BJ (cell line): ENCODE measurements around the gene TMEM60. TPM values are rescaled to one million over a fixed set of nuclear protein-coding genes. Genes with fewer than 3 reads are reported as not detected.

ENCODE experiments used
- CTCF ChIA-PET: fragments of 350-600 bp; formaldehyde crosslinking; extraction: SDS; loops from one replicate; lab custom pipeline; 2021; ENCODE audit warnings: antibody characterized with exemption, inconsistent platforms; lab: Yijun Ruan, JAX
- POLR2A ChIA-PET: fragments of 300-600 bp; sonication (Branson Sonifier 250); formaldehyde crosslinking; extraction: SDS; loops from one replicate; lab custom pipeline; 2021; ENCODE audit warnings: antibody characterized with exemption; lab: Charles Lee
- DNase-seq: peaks from one replicate; pipeline ENCODE4 v3.0.0-alpha.2; 2011; ENCODE audit warnings: low read depth
- H3K27me3 ChIP-seq: 2 replicates; pipeline ENCODE4 v1.6.0; 2011; ENCODE audit warnings: low read length; ENCODE audit not compliant: control insufficient read depth, insufficient read depth
- H3K36me3 ChIP-seq: 2 replicates; pipeline ENCODE4 v1.5.1; 2011; ENCODE audit warnings: low read length; ENCODE audit not compliant: control insufficient read depth, insufficient read depth
- H3K4me3 ChIP-seq: 2 replicates; pipeline ENCODE4 v1.5.1; 2011; ENCODE audit warnings: low read depth, mild to moderate bottlenecking, control low read depth, low read length
- polyA plus RNA-seq: library from polyadenylated mRNA; depleted of rRNA; stranded (reverse); fragments of >200 nt; gene quantifications from 2 replicates; pipeline ENCODE4 v1.2.3, GENCODE V29; 2011
- TF ChIP-seq, protein P1 (sequence below): IDR thresholded peaks from 2 replicates; pipeline ENCODE4 v1.5.1; 2011; ENCODE audit warnings: low read depth, mild to moderate bottlenecking, control low read depth, inconsistent platforms, low read length, moderate library complexity; ENCODE audit not compliant: insufficient read depth

Gene TMEM60
- polyA plus RNA-seq, 1 experiment: 17.9 TPM

DNA sequence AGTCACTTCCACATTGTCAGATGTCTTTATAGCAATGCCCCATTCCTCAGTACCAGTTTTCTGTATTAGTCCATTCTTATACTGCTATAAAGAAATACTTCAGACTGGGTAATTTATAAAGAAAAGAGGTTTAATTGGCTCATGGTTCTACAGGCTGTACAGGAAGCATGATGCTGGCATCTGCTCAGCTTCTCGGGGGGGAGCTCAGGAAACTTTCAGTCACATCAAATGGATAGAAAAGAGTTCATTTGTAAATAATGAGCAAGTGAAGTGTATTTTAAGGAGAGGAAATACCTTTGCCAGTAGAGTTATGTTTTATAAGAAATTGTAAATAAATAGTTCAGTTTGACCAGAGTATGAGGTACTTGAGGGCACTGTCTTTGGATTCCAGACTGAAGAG, 50.5 kb downstream of the TMEM60 start:
- DNase-seq: no peak
- Histone ChIP-seq H3K36me3 (no peaks in the 10 kb centered on the region; the same call in none of the 2 replicates), H3K27me3 (no peaks in the 10 kb centered on the region), H3K4me3 (no peak overlapping the region)
- CTCF ChIA-PET: interaction anchor here (0.6 to 2.0 kb wide), 6 partner anchors 10 to 96 kb away, joined by 3 to 11 read pairs (median 4); partner anchors contain the start of genes PHTF2, RSBN1L and TMEM60
- POLR2A ChIA-PET: no interaction called here
- TF ChIP-seq, protein P1, sequence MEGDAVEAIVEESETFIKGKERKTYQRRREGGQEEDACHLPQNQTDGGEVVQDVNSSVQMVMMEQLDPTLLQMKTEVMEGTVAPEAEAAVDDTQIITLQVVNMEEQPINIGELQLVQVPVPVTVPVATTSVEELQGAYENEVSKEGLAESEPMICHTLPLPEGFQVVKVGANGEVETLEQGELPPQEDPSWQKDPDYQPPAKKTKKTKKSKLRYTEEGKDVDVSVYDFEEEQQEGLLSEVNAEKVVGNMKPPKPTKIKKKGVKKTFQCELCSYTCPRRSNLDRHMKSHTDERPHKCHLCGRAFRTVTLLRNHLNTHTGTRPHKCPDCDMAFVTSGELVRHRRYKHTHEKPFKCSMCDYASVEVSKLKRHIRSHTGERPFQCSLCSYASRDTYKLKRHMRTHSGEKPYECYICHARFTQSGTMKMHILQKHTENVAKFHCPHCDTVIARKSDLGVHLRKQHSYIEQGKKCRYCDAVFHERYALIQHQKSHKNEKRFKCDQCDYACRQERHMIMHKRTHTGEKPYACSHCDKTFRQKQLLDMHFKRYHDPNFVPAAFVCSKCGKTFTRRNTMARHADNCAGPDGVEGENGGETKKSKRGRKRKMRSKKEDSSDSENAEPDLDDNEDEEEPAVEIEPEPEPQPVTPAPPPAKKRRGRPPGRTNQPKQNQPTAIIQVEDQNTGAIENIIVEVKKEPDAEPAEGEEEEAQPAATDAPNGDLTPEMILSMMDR: no peak

- DNase-seq: no peak
- H3K27me3 ChIP-seq: no peaks in the 10 kb centered on the region
- ChIA-PET CTCF (interaction anchor here (0.6 to 2.0 kb wide), 4 partner anchors 10 to 101 kb away, joined by 4 to 11 read pairs (median 5); no protein-coding TSS in a partner anchor), POLR2A (no interaction called here)
- no peak overlapping the region for H3K4me3 ChIP-seq
- TF ChIP-seq, protein P1: no peak
- H3K36me3 ChIP-seq: no peaks in the 10 kb centered on the region; the same call in none of the 2 replicates
Measured at GRCh38 chr7:77747178-77747577, 51.1 kb downstream of the TMEM60 start.

DNA sequence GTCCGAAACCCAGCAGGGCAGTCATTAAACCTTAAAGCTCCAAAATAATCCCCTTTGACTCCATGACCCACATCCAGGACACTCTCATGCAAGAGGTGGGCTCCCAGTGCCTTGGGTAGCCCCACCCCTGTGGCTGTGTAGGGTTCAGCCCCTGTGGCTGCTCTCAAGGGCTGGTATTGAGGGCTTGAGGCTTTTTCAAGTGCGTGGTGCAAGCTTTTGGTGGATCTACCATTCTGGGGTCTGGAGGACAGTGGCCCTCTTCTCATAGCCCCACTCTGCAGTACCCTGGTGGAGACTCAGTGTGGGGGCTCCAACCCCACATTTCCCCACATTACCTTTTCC, 51.4 kb downstream of the TMEM60 start:
- Histone ChIP-seq H3K27me3 (no peaks in the 10 kb centered on the region), H3K4me3 (no peak overlapping the region), H3K36me3 (no peaks in the 10 kb centered on the region; the same call in none of the 2 replicates)
- ChIA-PET POLR2A (no interaction called here), CTCF (interaction anchor here (0.6 to 2.0 kb wide), 5 partner anchors 11 to 101 kb away, joined by 3 to 6 read pairs (median 4); no protein-coding TSS in a partner anchor)
- no peak for DNase-seq
- TF ChIP-seq, protein P1: no peak

DNA sequence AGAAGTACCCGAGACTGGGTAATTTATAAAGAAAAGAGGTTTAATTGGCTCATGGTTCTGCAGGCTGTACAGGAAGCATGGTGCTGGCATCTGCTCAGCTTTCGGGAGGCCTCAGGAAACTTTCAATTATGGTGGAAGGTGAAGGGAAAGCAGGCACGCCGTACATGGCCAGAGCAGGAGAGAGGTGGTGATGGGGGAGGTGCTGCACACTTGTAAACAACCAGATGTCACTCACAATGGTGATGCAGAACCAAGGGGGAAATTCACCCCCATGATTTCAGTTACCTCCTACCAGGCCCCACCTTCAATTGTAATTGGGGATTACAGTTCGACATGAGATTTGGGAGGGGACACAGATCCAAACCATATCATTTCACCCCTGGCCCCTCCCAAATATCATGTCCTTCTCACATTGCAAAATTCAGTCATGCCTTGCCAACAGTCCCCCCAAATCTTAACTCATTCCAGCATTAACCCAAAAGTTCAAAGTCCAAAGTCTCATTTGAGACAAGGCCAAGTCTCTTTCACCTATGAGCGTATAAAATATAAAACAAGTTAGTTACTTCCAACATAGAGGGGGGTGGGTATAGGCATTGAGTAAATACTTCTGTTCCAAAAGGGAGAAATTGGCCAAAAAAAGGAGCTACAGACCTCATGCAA, 51.9 kb downstream of the TMEM60 start:
- Histone ChIP-seq H3K4me3 (no peak overlapping the region), H3K36me3 (no peaks in the 10 kb centered on the region; the same call in none of the 2 replicates), H3K27me3 (no peaks in the 10 kb centered on the region)
- TF ChIP-seq, protein P1: no peak
- CTCF ChIA-PET: interaction anchor here (0.6 to 2.0 kb wide), 4 partner anchors 11 to 100 kb away, joined by 3 to 6 read pairs (median 4); no protein-coding TSS in a partner anchor
- POLR2A ChIA-PET: no interaction called here
- DNase-seq: no peak

- CTCF ChIA-PET: interaction anchor here (0.6 to 1.6 kb wide), 2 partner anchors 88 to 1419 kb away, joined by 3 read pairs; no protein-coding TSS in a partner anchor
- TF ChIP-seq, protein P1: no peak
- POLR2A ChIA-PET: no interaction called here
Measured at GRCh38 chr7:77745746-77746145, 52.5 kb downstream of the TMEM60 start.

More at GRCh38 chr7:77745746-77746145, 52.5 kb downstream of the TMEM60 start:
- DNase-seq: no peak
- H3K36me3 ChIP-seq: no peaks in the 10 kb centered on the region; the same call in none of the 2 replicates
- no peak overlapping the region for H3K4me3 ChIP-seq
- H3K27me3 ChIP-seq: no peaks in the 10 kb centered on the region
